ENCODE data around the gene AEBP1. TPM values are rescaled to one million over a fixed set of nuclear protein-coding genes. Genes with fewer than 3 reads are reported as not detected.

The AEBP1 gene
- total RNA-seq, 1 donor = 148 TPM

DNA sequence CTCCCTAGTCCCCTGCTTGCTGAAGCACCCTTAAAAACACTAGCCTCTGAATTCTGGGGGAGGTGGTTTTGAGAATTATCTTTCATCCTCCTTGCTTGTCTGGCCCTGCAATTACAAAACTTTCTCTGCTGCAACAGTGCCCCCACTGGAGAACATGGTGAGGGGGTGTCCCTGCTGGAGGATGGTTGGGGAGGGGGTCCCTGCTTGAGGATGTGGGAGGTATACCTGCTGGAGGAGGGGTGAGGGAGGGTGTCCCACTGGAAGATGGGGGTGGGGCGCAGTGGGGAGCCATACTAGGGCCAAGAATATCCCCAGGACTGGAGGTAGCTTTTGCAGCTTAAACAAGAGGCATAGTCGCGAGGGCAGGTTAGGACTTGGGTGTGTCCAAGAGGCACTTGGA is 18.6 kb upstream of the AEBP1 start:
- TF ChIP-seq, protein P1, sequence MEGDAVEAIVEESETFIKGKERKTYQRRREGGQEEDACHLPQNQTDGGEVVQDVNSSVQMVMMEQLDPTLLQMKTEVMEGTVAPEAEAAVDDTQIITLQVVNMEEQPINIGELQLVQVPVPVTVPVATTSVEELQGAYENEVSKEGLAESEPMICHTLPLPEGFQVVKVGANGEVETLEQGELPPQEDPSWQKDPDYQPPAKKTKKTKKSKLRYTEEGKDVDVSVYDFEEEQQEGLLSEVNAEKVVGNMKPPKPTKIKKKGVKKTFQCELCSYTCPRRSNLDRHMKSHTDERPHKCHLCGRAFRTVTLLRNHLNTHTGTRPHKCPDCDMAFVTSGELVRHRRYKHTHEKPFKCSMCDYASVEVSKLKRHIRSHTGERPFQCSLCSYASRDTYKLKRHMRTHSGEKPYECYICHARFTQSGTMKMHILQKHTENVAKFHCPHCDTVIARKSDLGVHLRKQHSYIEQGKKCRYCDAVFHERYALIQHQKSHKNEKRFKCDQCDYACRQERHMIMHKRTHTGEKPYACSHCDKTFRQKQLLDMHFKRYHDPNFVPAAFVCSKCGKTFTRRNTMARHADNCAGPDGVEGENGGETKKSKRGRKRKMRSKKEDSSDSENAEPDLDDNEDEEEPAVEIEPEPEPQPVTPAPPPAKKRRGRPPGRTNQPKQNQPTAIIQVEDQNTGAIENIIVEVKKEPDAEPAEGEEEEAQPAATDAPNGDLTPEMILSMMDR (IDR thresholded peaks at IDR 0.05; ENCODE audit: insufficient read depth, low read depth, low read length) = no peak
- no peak for DNase-seq (ENCODE audit: low read depth)
- no peak overlapping the region for H3K4me3 ChIP-seq (ENCODE audit: low read depth, low read length)

DNA sequence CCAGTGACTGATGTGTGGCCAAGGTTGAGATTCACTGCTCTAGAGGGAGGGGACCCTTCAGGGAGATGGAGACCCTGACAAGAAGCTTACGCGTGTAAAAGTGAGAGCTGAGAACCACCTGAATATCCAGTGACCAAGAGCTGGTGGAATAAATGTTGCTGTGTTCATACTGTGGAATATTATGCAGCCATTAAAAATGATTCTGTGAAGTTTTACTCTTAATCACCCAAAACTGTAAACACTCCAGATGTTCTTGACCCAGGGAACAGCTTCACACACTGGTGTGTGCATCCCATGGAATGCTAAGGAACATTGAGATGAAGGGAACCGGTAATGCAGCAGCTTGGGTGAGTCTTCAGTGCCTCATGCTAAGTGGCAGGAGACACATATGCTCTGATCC is 17.5 kb upstream of the AEBP1 start:
- H3K4me3 ChIP-seq (ENCODE audit: low read depth, low read length) = no peak overlapping the region
- TF ChIP-seq, protein P1 (IDR thresholded peaks at IDR 0.05; ENCODE audit: insufficient read depth, low read depth, low read length) = no peak
- DNase-seq (ENCODE audit: low read depth) = no peak

DNA sequence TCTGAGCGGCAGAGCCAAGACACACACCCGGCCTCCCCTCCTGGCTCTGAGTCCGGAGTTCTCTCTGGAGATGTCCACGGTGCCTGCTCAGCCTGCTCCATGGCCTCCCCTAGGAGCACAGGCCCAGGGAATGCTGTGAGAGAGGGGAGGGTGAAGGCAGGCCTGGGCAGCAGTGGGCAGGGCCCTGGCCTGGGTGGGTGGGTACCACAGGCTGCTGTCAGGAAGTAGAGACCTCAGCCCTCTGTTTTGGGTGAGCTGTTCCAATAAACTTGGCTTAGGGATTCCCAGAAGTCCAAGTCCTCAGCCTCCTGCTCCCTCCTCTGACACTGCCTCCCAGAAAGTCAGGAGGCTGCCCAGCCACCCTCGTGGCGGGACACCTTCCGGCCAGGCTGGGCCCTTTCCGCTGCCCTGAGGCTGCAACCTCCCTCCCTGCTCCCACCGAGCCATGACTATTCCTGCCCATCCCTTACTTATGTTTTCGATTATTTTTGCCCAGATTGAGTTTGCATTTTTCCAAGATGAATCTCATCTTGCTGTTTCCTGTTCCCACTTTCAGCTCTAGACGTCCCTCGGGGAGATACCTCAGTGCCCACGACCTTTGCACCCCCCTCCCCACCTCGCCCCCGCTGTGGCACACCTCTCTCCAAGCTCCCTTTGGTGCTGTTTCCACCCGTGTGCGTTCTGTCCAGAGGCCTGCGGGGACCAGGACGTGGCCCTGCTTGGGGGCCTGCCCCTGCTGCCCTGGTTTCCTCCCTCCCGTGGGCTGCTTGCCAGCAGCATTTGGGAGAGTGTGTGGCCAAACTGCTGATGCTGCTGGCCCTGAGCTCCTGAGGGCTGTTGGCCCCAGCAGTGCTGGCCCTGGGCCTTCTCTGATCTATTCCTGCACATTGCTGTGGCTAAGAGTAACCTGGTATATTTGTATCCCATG is 16.0 kb upstream of the AEBP1 start:
- TF ChIP-seq, protein P1 (IDR thresholded peaks at IDR 0.05; ENCODE audit: insufficient read depth, low read depth, low read length) = no peak
- H3K4me3 ChIP-seq (ENCODE audit: low read depth, low read length) = no peak overlapping the region

DNA sequence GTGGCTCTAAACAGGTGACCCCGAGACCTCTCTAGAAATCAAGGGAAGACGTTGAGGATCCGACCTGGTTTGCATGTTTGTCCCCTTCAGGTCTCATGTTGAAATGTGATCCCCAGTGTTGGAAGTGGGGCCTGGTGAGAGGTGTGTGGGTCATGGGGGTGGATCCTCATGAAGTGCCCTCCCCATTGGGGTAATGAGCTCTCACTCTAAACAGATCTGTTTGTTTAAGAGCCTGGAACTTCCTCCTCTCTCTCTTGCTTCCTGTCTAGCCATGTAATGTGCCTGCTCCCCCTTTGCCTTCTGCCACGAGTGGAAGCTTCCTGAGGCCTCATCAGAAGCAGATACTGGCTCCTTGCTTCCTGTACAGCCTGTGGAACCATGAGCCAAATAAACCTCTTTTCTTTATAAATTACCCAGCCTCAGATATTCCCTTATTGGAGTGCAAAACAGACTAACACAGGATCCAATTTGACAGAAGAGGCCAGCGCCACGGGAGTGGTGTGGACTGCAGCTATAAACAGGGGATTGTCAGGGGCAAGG is 11.0 kb upstream of the AEBP1 start:
- TF ChIP-seq, protein P1 (IDR thresholded peaks at IDR 0.05; ENCODE audit: insufficient read depth, low read depth, low read length) = no peak
- DNase-seq (ENCODE audit: low read depth) = no peak
- no peak overlapping the region for H3K4me3 ChIP-seq (ENCODE audit: low read depth, low read length)

More for the DNA sequence above, 16.0 kb upstream of the AEBP1 start:
- DNase-seq (ENCODE audit: low read depth) = peak; percentile 82

DNA sequence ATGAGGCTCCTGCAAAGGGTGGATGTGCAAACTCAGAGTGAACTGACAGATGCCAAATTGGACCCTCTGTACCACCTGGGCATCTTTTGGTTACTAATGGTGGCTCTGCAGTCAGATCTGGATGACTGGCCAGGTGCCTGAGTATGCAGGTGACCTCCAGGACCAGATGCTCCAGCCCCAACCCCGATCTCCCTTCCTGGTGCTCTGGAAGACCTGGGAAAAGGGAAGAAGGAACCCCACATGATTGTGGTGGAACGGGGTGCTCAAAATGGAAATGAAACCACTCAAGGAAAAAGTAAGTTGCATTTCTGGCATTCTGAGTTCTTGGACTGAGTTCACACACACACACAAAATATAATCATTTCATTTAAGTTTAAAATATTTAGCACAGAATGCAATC is 9.8 kb upstream of the AEBP1 start:
- TF ChIP-seq, protein P1 (IDR thresholded peaks at IDR 0.05; ENCODE audit: insufficient read depth, low read depth, low read length) = no peak
- H3K4me3 ChIP-seq (ENCODE audit: low read depth, low read length) = no peak overlapping the region
- DNase-seq (ENCODE audit: low read depth) = no peak

DNA sequence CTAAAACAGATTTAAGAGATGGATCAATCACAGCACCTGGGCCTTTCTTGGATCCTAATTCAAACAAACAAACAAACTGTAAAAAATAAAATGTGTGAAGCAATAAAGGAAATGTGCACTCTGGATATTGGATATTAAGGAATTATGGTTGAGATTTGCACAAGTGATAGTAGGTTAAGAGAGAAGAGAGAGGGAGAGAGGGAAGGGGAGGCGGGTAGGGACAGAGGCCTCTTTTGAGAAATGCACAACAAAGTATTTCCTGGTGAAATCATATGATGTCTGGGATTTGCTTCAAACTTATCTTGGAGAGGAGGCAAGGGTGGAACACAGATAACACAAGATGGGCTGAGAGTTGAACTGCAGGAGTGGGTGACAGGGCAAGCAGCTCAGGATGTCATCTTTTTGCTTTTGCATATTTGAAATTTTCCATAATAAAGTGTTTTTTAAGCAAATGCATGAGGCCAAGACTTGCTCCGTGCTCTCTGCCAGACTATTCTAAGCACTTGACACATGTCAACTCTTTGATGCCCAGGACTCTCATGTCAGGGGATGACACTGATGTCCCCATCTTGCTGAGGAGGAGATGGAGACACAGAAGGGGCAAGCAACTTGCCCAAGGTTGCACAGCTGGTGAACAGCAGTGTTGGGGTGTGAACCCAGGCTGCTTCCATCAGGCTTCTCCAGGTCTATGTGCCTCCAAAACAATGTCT is 9.1 kb upstream of the AEBP1 start:
- TF ChIP-seq, protein P1 (IDR thresholded peaks at IDR 0.05; ENCODE audit: insufficient read depth, low read depth, low read length) = no peak
- H3K4me3 ChIP-seq (ENCODE audit: low read depth, low read length) = no peak overlapping the region
- DNase-seq (ENCODE audit: low read depth) = peak; percentile 48
